ENCODE results near the gene ANP32E. TPM values are rescaled to one million over a fixed set of nuclear protein-coding genes. Genes with fewer than 3 reads are reported as not detected.

ANP32E gene
- total and polyA plus RNA-seq, 12 donors, result 17.3 to 58.2 (median 40.6) TPM

- no peak for TF ChIP-seq CTCF (IDR thresholded peaks at IDR 0.05)
- intact Hi-C loops (cut with DNase I), result loop anchor here in 1 of 10 donors (5.0 kb wide), 1 partner anchor 34 kb away; the partner anchor contains the start of gene ANP32E
- 95 to 97% methylated on average over 7 of the region's 7 CpGs for WGBS, 2 donors
- Histone ChIP-seq H3K4me1 (peaks cover 15 to 63% (median 47%) of the 10 kb centered on the region in 9 donors), H3K4me3 (no peak overlapping the region), H3K27ac (peak overlapping the region in 9 of 10 donors; percentile 54 to 87 (median 79)), H3K27me3 (no peaks in the 10 kb centered on the region), H3K9me3 (no peaks in the 10 kb centered on the region), H3K36me3 (peaks cover 0 to 23% (median 7%) of the 10 kb centered on the region in 9 donors)
- no peak for DNase-seq
- no peak for ATAC-seq
Measured at GRCh38 chr1:150271291-150271959, 35.5 kb upstream of the ANP32E start.

- no peak for ATAC-seq
- TF ChIP-seq CTCF (IDR thresholded peaks at IDR 0.05), result no peak
- intact Hi-C loops (cut with DNase I), result loop anchor here in 1 of 10 donors (5.0 kb wide), 1 partner anchor 53 kb away; the partner anchor contains the start of gene PRPF3
- H3K27me3 ChIP-seq, result no peaks in the 10 kb centered on the region
- peak overlapping the region; percentile 88 to 99 (median 97) for H3K27ac ChIP-seq
- WGBS, 2 donors, result 29 to 35% methylated on average over 10 of the region's 10 CpGs
- no peak for DNase-seq
- H3K4me3 ChIP-seq, result peak overlapping the region; percentile 67 to 100 (median 90)
- H3K36me3 ChIP-seq, result peaks cover 0 to 32% (median 25%) of the 10 kb centered on the region in 9 donors
- H3K9me3 ChIP-seq, result no peaks in the 10 kb centered on the region
- peaks cover 15 to 59% (median 45%) of the 10 kb centered on the region in 9 donors for H3K4me1 ChIP-seq
Measured at GRCh38 chr1:150269451-150269850, 33.5 kb upstream of the ANP32E start.

GRCh38 chr1:150268705-150269403 lies 32.9 kb upstream of the ANP32E start, which contains the start of gene APH1A:
Gene APH1A (minus strand): TSS chr1:150269016. CDS start chr1:150268810, 206 bp downstream.
- peaks cover 15 to 54% (median 41%) of the 10 kb centered on the region in 9 donors for H3K4me1 ChIP-seq
- H3K27ac ChIP-seq, result peak within 1 kb of the TSS; percentile 88 to 99 (median 97)
- peak; percentile 95 to 98 for DNase-seq
- no peaks in the 10 kb centered on the region for H3K27me3 ChIP-seq
- no peak for TF ChIP-seq CTCF (IDR thresholded peaks at IDR 0.05)
- H3K4me3 ChIP-seq, result peak within 1 kb of the TSS; percentile 67 to 100 (median 90)
- 0% methylated on average over 49 of the region's 49 CpGs for WGBS, 2 donors
- peak; percentile 96 to 98 (median 97) for ATAC-seq
- peaks cover 0 to 38% (median 30%) of the 10 kb centered on the region in 9 donors for H3K36me3 ChIP-seq
- no peaks in the 10 kb centered on the region for H3K9me3 ChIP-seq
- intact Hi-C loops (cut with DNase I), result loop anchor here in 1 of 10 donors (5.0 kb wide), 1 partner anchor 53 kb away; the partner anchor contains the start of gene PRPF3

- peak; percentile 23 to 63 (median 42) for ATAC-seq
- DNase-seq, result no peak
- no peak for TF ChIP-seq CTCF (IDR thresholded peaks at IDR 0.05)
- H3K27ac ChIP-seq, result peak overlapping the region; percentile 88 to 99 (median 97)
- intact Hi-C loops (cut with DNase I), result loop anchor here in 1 of 10 donors (5.0 kb wide), 1 partner anchor 54 kb away; the partner anchor contains the start of gene PRPF3
- H3K4me1 ChIP-seq, result peaks cover 15 to 49% (median 36%) of the 10 kb centered on the region in 9 donors
- peaks cover 0 to 39% (median 30%) of the 10 kb centered on the region in 9 donors for H3K36me3 ChIP-seq
- no peaks in the 10 kb centered on the region for H3K9me3 ChIP-seq
- no peaks in the 10 kb centered on the region for H3K27me3 ChIP-seq
- peak overlapping the region; percentile 67 to 100 (median 90) for H3K4me3 ChIP-seq
- 0 to 1% methylated on average over 21 of the region's 21 CpGs for WGBS, 2 donors
Measured at GRCh38 chr1:150268340-150268704, 32.4 kb upstream of the ANP32E start.

Measured in heart right ventricle (tissue), 16 donors.